Right lobe of liver (tissue), 6 donors: ENCODE results near the gene TARS1. TPM values are rescaled to one million over a fixed set of nuclear protein-coding genes. Genes with fewer than 3 reads are reported as not detected.

Experiments used
- ATAC-seq, 4 donors: fragments of 200-7000 bp; cut with Tn5 transposase; one replicate each; pipeline ENCODE4 v1.9.1; 2020; ENCODE audit warnings: mild to moderate bottlenecking in 4 of 4, moderate library complexity in 4 of 4
- DNase-seq, 3 donors: peaks; one replicate each; pipeline ENCODE4 v3.0.0-alpha.2; 2020
- H3K27ac ChIP-seq, 3 donors: fragments of 200-600 bp; one replicate each; pipeline ENCODE4 v1.8.0; 2022
- H3K27me3 ChIP-seq, 2 donors: fragments of 200-600 bp; one replicate each; pipeline ENCODE4 v1.8.0; 2022
- H3K36me3 ChIP-seq, 4 donors: fragments of 200-600 bp; sonication (generic) in 1 of 4; one replicate each; pipeline versions ENCODE4 v1.5.1 to v1.8.0; 2017 to 2022; ENCODE audit warnings: control low read depth in 1 of 4
- H3K4me1 ChIP-seq, 4 donors: fragments of 200-600 bp; sonication (generic) in 1 of 4; one replicate each; pipeline versions ENCODE4 v1.5.1 to v1.8.0; 2017 to 2022; ENCODE audit warnings: control low read depth in 1 of 4
- H3K4me3 ChIP-seq, 3 donors: fragments of 200-600 bp; one replicate each; pipeline ENCODE4 v1.8.0; 2022
- H3K9me3 ChIP-seq, 4 donors: fragments of 200-600 bp; sonication (generic) in 1 of 4; one replicate each; pipeline versions ENCODE4 v1.5.1 to v1.8.0; 2017 to 2022; ENCODE audit warnings: control low read depth in 1 of 4
- CTCF ChIP-seq, 4 donors: fragments of 200-600 bp in 3 of 4; fragments of 450-650 bp in 1 of 4; IDR thresholded peaks; one replicate each; pipeline versions ENCODE4 v1.5.1 to v1.8.0; 2016 to 2022; ENCODE audit warnings: antibody characterized with exemption in 4 of 4, mild to moderate bottlenecking in 2 of 4
- POLR2A ChIP-seq: fragments of 450-650 bp; IDR thresholded peaks from one replicate; pipeline ENCODE4 v1.6.1; 2017; ENCODE audit warnings: antibody characterized with exemption, mild to moderate bottlenecking
- WGBS: methylation state at CpG from one replicate; pipeline ENCODE4 v1.1.6; 2018; ENCODE audit warnings: low coverage, low lambda C conversion rate; ENCODE audit not compliant: insufficient coverage; ENCODE audit errors: missing lambda C conversion rate; 5-methylcytosine and 5-hydroxymethylcytosine counted together
- intact Hi-C, 2 donors: fragments of 100-400 bp; cut with DNase I; formaldehyde crosslinking; loops; one replicate each; pipeline versions ENCODE4 v1.11.2 to v1.14.1; 2022
- total RNA-seq, 6 experiments: library from RNA; depleted of rRNA in 2 of 6; stranded (reverse); fragments of >200 nt in 2 of 6; fragmentation: NEBNext Ultra II Directional in 3 of 6; extraction: Animal tissue kit (Norgen Biotek cat#: 25700) in 3 of 6; gene quantifications; one replicate each; pipeline versions ENCODE4 v1.1.0 to v1.2.4, GENCODE V29; 2016 to 2023
- donor health status: DM: no; HTN: yes; CAD: no.
- donor health status: DM: no; HTN: no; CAD: no.
- donor health status: DM: no; HTN: no; CAD: no.
- donor health status: DM: no; HTN: yes; CAD: no.
- donor health status: DM: no; HTN: yes; CAD: no.

The TARS1 gene
- total RNA-seq, 6 experiments from 2014 or later, result 43.2 to 118 (median 98.3) TPM

GRCh38 chr5:33403187-33403586 is 37.6 kb upstream of the TARS1 start:
- Histone ChIP-seq H3K27ac (no peak overlapping the region), H3K4me1 (no peaks in the 10 kb centered on the region), H3K27me3 (no peaks in the 10 kb centered on the region), H3K9me3 (no peaks in the 10 kb centered on the region), H3K36me3 (no peaks in the 10 kb centered on the region), H3K4me3 (no peak overlapping the region)
- intact Hi-C loops, result no loop called here
- WGBS, result 50% methylated on average over 2 of the region's 2 CpGs
- TF ChIP-seq CTCF (IDR thresholded peaks at IDR 0.05) (no peak), POLR2A (no peak)
- ATAC-seq, result no peak
- no peak for DNase-seq

GRCh38 chr5:33408816-33409215 is 31.9 kb upstream of the TARS1 start:
- Histone ChIP-seq H3K27ac (no peak overlapping the region), H3K36me3 (no peaks in the 10 kb centered on the region), H3K27me3 (no peaks in the 10 kb centered on the region), H3K4me1 (no peaks in the 10 kb centered on the region), H3K9me3 (no peaks in the 10 kb centered on the region), H3K4me3 (no peak overlapping the region)
- TF ChIP-seq CTCF (IDR thresholded peaks at IDR 0.05) (no peak), POLR2A (no peak)
- 64% methylated on average over 2 of the region's 2 CpGs for WGBS
- ATAC-seq, result no peak
- no peak for DNase-seq
- intact Hi-C loops, result no loop called here

GRCh38 chr5:33409435-33410170 is 31.2 kb upstream of the TARS1 start:
- H3K27ac ChIP-seq, result no peak overlapping the region
- TF ChIP-seq CTCF (IDR thresholded peaks at IDR 0.05), result no peak
- no peak for TF ChIP-seq POLR2A
- 62% methylated on average over 7 of the region's 7 CpGs for WGBS
- no peaks in the 10 kb centered on the region for H3K9me3 ChIP-seq
- H3K36me3 ChIP-seq, result no peaks in the 10 kb centered on the region
- no peak for DNase-seq
- H3K4me1 ChIP-seq, result no peaks in the 10 kb centered on the region
- H3K4me3 ChIP-seq, result no peak overlapping the region
- no peak for ATAC-seq
- intact Hi-C loops, result no loop called here
- H3K27me3 ChIP-seq, result no peaks in the 10 kb centered on the region

GRCh38 chr5:33410221-33410620 is 30.5 kb upstream of the TARS1 start:
- Histone ChIP-seq H3K4me1 (no peaks in the 10 kb centered on the region), H3K4me3 (no peak overlapping the region), H3K27me3 (no peaks in the 10 kb centered on the region), H3K27ac (no peak overlapping the region), H3K9me3 (no peaks in the 10 kb centered on the region), H3K36me3 (no peaks in the 10 kb centered on the region)
- WGBS, result 38% methylated on average over 1 of the region's 1 CpG
- intact Hi-C loops, result no loop called here
- DNase-seq (no peak), ATAC-seq (no peak)
- TF ChIP-seq POLR2A (no peak), CTCF (IDR thresholded peaks at IDR 0.05) (no peak)

- 77% methylated on average over 1 of the region's 1 CpG for WGBS
- Histone ChIP-seq H3K4me3 (no peak overlapping the region), H3K27ac (no peak overlapping the region), H3K27me3 (no peaks in the 10 kb centered on the region), H3K9me3 (no peaks in the 10 kb centered on the region), H3K36me3 (no peaks in the 10 kb centered on the region), H3K4me1 (no peaks in the 10 kb centered on the region)
- DNase-seq (no peak), ATAC-seq (no peak)
- TF ChIP-seq CTCF (IDR thresholded peaks at IDR 0.05) (no peak), POLR2A (no peak)
- intact Hi-C loops, result no loop called here
Observed at GRCh38 chr5:33411498-33411897, 29.3 kb upstream of the TARS1 start.
